Transverse colon (tissue), 4 donors: ENCODE data around the gene TRAF3IP3.

Experiments
- CTCF ChIP-seq, 5 experiments: fragments of 200-600 bp in 3 of 5; fragments of 450-650 bp in 2 of 5; sonication (generic) in 3 of 5; IDR thresholded peaks; 1 replicate in 2 of 5; 2 replicates in 3 of 5; pipeline ENCODE4 v1.5.1; 2016 to 2017; ENCODE audit warnings: antibody characterized with exemption in 5 of 5, inconsistent platforms in 3 of 5, mild to moderate bottlenecking in 2 of 5, moderate library complexity in 1 of 5
- EP300 ChIP-seq: sonication (generic); formaldehyde crosslinking; IDR thresholded peaks from one replicate; pipeline ENCODE4 v1.6.1; 2017; ENCODE audit warnings: antibody characterized with exemption, low read depth
- POLR2A ChIP-seq: fragments of 450-650 bp; IDR thresholded peaks from one replicate; pipeline ENCODE4 v1.6.1; 2016; ENCODE audit warnings: antibody characterized with exemption, mild to moderate bottlenecking, moderate library complexity
- POLR2AphosphoS5 ChIP-seq, 3 donors: sonication (generic); formaldehyde crosslinking; IDR thresholded peaks; one replicate each; pipeline ENCODE4 v1.6.1; 2016; ENCODE audit warnings: antibody characterized with exemption in 3 of 3

GRCh38 chr1:209768354-209768774 is 12.5 kb downstream of the TRAF3IP3 start:
- TF ChIP-seq CTCF (IDR thresholded peaks at IDR 0.05): no peak
- TF ChIP-seq POLR2A: peak; percentile 39
- no peak for TF ChIP-seq EP300
- TF ChIP-seq POLR2AphosphoS5 (IDR thresholded peaks at IDR 0.05): peak in 2 of 3 donors; percentile 11 to 48
